ENCODE data around the gene COX7B2.

- TF ChIP-seq CTCF (IDR thresholded peaks at IDR 0.05; ENCODE audit: low read depth, low read length) (no peak), EZH2phosphoT487 (IDR thresholded peaks at IDR 0.05; ENCODE audit: low read depth) (no peak)
Observed at GRCh38 chr4:46856333-46856732, 52.7 kb downstream of the COX7B2 start.

All from OCI-LY3 (cell line).